GM12864 (cell line): ENCODE data around the gene ACAA2.

ENCODE experiments used
- DNase-seq: peaks from one replicate; pipeline ENCODE4 v3.0.0-alpha.2; 2011; ENCODE audit warnings: low read depth
- H3K4me3 ChIP-seq: 2 replicates; pipeline ENCODE4 v1.5.1; 2011; ENCODE audit warnings: mild to moderate bottlenecking, low read depth, low read length, control low read depth
- TF ChIP-seq, protein P1 (sequence below): IDR thresholded peaks from 2 replicates; pipeline ENCODE4 v1.5.1; 2011; ENCODE audit warnings: low read depth, mild to moderate bottlenecking, moderate library complexity, low read length, control low read depth, inconsistent platforms; ENCODE audit errors: missing control alignments

Gene ACAA2

DNA sequence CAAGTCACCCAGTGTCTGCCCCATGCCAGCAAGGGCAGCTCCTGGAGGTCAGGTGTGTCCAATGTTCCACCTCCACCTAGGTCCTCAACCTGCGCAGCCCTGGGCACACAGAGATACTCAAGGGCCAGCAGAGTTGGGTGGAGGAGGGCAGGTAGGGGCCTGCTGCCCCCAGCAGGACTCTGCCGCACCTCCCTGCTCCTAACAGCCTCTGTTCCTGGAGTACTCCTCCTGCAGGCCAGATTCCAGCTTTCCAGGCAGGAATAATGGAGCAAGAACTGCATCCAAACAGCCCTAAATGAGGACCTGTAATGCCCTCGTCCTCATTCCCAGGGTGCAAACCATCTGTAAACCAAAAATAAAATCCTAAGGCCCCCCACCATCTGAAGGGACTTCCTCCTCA, 44.4 kb upstream of the ACAA2 start:
- TF ChIP-seq, protein P1, sequence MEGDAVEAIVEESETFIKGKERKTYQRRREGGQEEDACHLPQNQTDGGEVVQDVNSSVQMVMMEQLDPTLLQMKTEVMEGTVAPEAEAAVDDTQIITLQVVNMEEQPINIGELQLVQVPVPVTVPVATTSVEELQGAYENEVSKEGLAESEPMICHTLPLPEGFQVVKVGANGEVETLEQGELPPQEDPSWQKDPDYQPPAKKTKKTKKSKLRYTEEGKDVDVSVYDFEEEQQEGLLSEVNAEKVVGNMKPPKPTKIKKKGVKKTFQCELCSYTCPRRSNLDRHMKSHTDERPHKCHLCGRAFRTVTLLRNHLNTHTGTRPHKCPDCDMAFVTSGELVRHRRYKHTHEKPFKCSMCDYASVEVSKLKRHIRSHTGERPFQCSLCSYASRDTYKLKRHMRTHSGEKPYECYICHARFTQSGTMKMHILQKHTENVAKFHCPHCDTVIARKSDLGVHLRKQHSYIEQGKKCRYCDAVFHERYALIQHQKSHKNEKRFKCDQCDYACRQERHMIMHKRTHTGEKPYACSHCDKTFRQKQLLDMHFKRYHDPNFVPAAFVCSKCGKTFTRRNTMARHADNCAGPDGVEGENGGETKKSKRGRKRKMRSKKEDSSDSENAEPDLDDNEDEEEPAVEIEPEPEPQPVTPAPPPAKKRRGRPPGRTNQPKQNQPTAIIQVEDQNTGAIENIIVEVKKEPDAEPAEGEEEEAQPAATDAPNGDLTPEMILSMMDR = no peak
- H3K4me3 ChIP-seq = no peak overlapping the region
- no peak for DNase-seq

DNA sequence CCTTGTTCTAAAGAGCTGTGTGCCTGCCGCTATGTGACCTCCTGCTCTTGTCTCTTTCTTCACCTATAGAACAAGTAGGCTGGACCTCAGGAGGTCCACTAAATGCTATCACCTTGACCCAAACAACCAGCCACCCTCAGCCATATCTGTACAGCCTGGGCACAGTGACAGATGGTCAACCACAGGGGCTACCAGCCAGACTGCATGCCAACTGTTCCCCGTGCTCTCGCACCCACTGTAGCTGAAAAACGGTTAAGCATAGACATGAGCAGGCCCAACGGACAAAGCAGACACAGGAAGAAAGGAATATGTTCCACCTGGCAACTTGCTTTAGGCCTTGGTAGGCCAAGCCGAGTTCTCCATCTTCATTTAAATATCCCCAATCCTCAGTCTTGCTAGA, 43.2 kb upstream of the ACAA2 start:
- DNase-seq = no peak
- H3K4me3 ChIP-seq = no peak overlapping the region
- TF ChIP-seq, protein P1 = no peak

DNA sequence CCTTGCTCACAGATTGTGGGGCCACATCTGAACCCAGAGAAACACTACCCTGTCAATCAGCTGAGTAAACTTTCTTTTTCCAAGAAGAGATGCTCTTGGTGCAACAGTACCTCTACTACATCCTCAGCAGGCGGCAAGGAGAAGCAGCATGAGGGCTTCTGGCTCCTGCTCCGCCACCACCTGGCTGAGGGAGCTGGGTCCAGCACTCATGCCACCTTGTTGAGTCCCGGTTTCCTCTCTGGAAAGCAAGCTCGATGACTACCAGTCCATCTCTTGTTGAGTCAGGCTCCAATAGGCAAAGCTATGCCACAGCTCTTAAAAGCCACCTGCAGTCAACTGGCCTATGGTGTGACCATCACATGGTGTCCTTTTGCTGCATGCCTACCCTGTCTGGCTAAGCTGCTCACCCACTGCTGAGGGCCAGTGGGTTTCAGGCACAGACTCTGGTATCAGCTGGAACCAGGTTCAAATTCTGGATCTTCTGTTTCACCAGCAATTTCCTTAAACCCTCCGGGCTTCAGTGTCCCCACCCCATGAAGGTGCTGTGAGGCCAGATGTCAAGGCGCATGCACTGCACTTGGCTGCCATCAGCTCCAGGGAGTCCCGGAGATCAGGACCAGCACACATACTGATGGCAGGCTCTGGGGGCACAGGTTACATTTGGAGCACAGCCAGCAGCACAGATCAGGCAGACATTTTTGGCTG, 42.5 kb upstream of the ACAA2 start:
- DNase-seq = no peak
- TF ChIP-seq, protein P1 = no peak
- no peak overlapping the region for H3K4me3 ChIP-seq

DNA sequence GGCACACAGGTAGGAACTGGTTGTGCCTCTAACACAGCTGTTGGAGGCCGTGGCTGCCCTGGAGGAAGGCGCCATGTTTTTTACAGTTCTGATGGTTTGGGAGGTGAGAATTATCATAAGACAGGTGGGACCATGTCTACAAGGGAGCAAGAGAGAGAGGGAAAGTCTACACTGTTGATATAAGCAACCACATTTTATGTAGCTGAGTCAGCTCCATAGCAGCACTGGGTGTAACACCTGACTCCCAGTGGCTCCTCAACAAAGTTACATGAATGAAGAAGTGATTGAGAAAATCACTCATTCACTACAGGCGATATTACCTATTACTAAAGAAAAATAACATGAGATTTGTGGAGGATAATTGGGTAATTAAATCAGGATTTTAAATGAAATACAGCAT, 41.3 kb upstream of the ACAA2 start:
- TF ChIP-seq, protein P1 = no peak
- no peak overlapping the region for H3K4me3 ChIP-seq
- DNase-seq = no peak

DNA sequence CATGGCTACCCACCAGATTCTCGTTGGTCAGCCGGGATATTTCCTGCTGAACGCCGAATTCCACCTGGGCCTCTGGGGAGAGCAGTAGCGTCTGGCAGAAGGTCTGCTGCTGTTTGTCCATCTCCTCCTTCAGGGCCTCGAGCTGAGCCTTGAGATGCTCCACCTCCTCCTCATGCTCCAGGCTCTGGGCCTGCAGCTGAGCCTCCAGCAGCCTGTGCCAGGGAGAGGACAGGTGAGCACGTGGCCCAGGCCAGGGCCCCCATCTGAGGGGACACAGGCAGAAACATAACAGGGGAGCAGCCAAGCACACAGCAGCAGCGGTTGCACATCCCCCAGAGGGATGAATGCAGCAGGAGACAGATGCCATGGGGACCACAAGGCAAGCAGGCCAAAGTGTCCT, 40.1 kb upstream of the ACAA2 start:
- DNase-seq = no peak
- no peak overlapping the region for H3K4me3 ChIP-seq
- TF ChIP-seq, protein P1 = no peak

DNA sequence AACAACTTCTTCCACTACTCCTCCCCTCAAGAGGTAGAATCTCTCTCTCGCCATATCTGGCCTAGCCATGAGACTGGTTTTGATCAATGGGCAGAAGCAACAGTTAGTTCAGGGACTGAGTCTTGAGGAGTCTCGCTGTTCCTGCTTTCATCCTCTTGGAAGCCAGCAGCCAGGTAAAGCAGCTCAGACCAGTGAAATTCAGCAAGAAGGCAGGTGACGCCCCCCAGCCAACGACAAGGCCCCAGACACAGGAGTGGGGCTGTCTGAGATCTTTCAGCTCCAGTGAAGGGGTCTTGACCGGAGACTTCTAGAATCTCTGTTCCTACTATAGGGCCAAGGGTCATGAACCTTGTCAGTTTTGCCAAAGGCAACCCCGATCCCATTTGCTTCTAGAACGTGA, 39.7 kb upstream of the ACAA2 start:
- TF ChIP-seq, protein P1 = no peak
- DNase-seq = no peak
- H3K4me3 ChIP-seq = no peak overlapping the region

DNA sequence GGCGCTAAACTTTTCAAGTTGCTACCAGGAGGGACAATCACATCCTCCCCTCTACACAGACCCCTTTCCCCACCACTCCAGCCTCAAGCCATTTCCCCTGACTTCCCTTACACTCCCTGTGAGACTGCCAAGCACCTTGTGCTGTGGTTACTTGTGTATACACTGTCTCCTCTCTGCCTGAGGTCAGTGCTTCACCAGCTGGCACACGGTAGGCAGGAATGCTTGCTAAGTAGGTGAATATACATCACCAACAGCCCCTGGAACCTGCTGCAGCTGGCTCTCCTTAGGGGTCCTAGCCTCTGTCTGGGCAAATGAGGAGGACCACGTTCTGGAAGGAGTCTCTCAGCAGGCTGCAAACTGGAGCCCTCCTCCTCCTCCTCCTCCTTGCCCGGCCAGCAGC, 38.3 kb upstream of the ACAA2 start:
- DNase-seq = no peak
- no peak overlapping the region for H3K4me3 ChIP-seq
- TF ChIP-seq, protein P1 = no peak
